HL-60 (cell line): ENCODE data around the gene IL17RD.

Experiments used
- DNase-seq, 2 experiments: peaks; one replicate each; pipeline ENCODE4 v3.0.0-alpha.2; 2010 to 2020; ENCODE audit warnings: low read depth in 1 of 2, low spot score in 1 of 2
- H3K27ac ChIP-seq: fragments of 250-450 bp; sonication (Bioruptor Pico); replicated peaks from 2 replicates; pipeline ENCODE4 v1.5.1; 2020; ENCODE audit warnings: mild to moderate bottlenecking, moderate library complexity
- H3K27me3 ChIP-seq: fragments of 250-450 bp; sonication (Bioruptor Pico); 2 replicates; pipeline ENCODE4 v1.5.1; 2021; ENCODE audit warnings: mild to moderate bottlenecking, moderate library complexity; ENCODE audit not compliant: insufficient read depth, poor library complexity, severe bottlenecking
- H3K4me3 ChIP-seq: replicated peaks from 2 replicates; pipeline ENCODE4 v1.5.1; 2011; ENCODE audit warnings: mild to moderate bottlenecking, control low read depth, low read length; ENCODE audit not compliant: insufficient read depth
- CTCF ChIP-seq: IDR thresholded peaks from one replicate; pipeline ENCODE4 v1.5.1; 2011; ENCODE audit warnings: low read length, control low read depth, inconsistent platforms; ENCODE audit not compliant: insufficient read depth
- GABPA ChIP-seq: IDR thresholded peaks from 2 replicates; pipeline ENCODE4 v1.6.1; 2012; ENCODE audit warnings: low read depth
- POLR2AphosphoS5 ChIP-seq: IDR thresholded peaks from 2 replicates; pipeline ENCODE4 v1.6.1; 2012; ENCODE audit warnings: low read depth
- REST ChIP-seq: IDR thresholded peaks from 2 replicates; pipeline ENCODE4 v1.6.1; 2012; ENCODE audit warnings: low read depth; ENCODE audit not compliant: insufficient replicate concordance
- SPI1 ChIP-seq: IDR thresholded peaks from 2 replicates; pipeline ENCODE4 v1.6.1; 2012; ENCODE audit warnings: low read depth, mild to moderate bottlenecking, borderline replicate concordance

IL17RD gene

GRCh38 chr3:57142411-57142723, 22.8 kb downstream of the IL17RD start:
- Histone ChIP-seq H3K27ac (no peak overlapping the region), H3K27me3 (peaks cover 10% of the 10 kb centered on the region), H3K4me3 (no peak overlapping the region)
- DNase-seq: no peak
- TF ChIP-seq SPI1 (no peak), REST (no peak), CTCF (no peak), POLR2AphosphoS5 (no peak), GABPA (no peak)

- no peak overlapping the region for H3K4me3 ChIP-seq
- DNase-seq: no peak
- TF ChIP-seq POLR2AphosphoS5: no peak
- TF ChIP-seq CTCF: no peak
- TF ChIP-seq REST: no peak
- TF ChIP-seq GABPA: no peak
- TF ChIP-seq SPI1: no peak
- H3K27me3 ChIP-seq: peaks cover 10% of the 10 kb centered on the region
- H3K27ac ChIP-seq: no peak overlapping the region
Observed at GRCh38 chr3:57141719-57142410, 23.3 kb downstream of the IL17RD start.

- H3K4me3 ChIP-seq: no peak overlapping the region
- no peak for DNase-seq
- no peak overlapping the region for H3K27ac ChIP-seq
- H3K27me3 ChIP-seq: peaks cover 10% of the 10 kb centered on the region
- TF ChIP-seq REST (no peak), GABPA (no peak), POLR2AphosphoS5 (no peak), CTCF (no peak), SPI1 (no peak)
Observed at GRCh38 chr3:57140894-57141293, 24.3 kb downstream of the IL17RD start.
